HL-60 (cell line): ENCODE results near the gene C14orf132.

Experiments
- GABPA ChIP-seq: IDR thresholded peaks from 2 replicates; pipeline ENCODE4 v1.6.1; 2012; ENCODE audit warnings: low read depth
- POLR2AphosphoS5 ChIP-seq: IDR thresholded peaks from 2 replicates; pipeline ENCODE4 v1.6.1; 2012; ENCODE audit warnings: low read depth
- SPI1 ChIP-seq: IDR thresholded peaks from 2 replicates; pipeline ENCODE4 v1.6.1; 2012; ENCODE audit warnings: low read depth, mild to moderate bottlenecking, borderline replicate concordance
- TF ChIP-seq, protein P1 (sequence below): IDR thresholded peaks from one replicate; pipeline ENCODE4 v1.5.1; 2011; ENCODE audit warnings: low read length, control low read depth, inconsistent platforms; ENCODE audit not compliant: insufficient read depth
- TF ChIP-seq, protein P2 (sequence below): IDR thresholded peaks from 2 replicates; pipeline ENCODE4 v1.6.1; 2012; ENCODE audit warnings: low read depth; ENCODE audit not compliant: insufficient replicate concordance

DNA sequence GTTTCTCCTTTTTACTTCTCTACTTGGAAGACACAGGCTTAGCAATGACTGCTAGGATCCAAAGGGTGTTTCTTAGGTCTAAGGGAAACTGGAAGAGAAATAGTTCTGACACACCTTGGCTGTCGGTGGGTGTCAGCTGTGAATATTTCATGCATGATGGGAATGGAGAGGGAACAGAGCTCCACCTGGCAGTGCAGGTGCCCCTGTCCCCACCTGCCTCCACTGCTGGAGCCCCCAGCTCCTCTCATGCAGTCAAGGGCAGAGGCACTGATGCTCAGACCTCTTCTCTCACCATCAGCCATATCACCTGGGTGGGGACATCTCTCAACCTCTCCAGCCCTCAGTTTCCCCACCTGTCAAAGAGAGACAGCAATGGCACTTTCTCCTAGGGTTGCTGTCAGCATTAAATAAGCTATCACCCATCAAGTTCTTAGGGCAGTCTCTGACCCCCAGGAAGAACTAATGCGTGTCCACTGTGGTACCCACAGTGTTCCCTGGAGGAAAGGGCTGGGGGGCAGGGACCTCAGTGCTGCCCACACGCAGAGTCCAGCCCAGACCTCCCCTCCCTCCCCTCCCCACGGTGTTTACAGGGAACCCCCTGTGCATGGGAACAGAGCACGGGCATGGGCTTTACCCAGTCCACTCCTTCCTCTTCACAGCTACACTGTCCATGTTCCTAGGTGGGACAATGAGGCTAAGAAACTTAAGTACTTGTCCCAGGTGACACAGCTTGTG, 69.1 kb downstream of the C14orf132 start:
- TF ChIP-seq, protein P1, sequence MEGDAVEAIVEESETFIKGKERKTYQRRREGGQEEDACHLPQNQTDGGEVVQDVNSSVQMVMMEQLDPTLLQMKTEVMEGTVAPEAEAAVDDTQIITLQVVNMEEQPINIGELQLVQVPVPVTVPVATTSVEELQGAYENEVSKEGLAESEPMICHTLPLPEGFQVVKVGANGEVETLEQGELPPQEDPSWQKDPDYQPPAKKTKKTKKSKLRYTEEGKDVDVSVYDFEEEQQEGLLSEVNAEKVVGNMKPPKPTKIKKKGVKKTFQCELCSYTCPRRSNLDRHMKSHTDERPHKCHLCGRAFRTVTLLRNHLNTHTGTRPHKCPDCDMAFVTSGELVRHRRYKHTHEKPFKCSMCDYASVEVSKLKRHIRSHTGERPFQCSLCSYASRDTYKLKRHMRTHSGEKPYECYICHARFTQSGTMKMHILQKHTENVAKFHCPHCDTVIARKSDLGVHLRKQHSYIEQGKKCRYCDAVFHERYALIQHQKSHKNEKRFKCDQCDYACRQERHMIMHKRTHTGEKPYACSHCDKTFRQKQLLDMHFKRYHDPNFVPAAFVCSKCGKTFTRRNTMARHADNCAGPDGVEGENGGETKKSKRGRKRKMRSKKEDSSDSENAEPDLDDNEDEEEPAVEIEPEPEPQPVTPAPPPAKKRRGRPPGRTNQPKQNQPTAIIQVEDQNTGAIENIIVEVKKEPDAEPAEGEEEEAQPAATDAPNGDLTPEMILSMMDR = no peak
- TF ChIP-seq, protein P2, sequence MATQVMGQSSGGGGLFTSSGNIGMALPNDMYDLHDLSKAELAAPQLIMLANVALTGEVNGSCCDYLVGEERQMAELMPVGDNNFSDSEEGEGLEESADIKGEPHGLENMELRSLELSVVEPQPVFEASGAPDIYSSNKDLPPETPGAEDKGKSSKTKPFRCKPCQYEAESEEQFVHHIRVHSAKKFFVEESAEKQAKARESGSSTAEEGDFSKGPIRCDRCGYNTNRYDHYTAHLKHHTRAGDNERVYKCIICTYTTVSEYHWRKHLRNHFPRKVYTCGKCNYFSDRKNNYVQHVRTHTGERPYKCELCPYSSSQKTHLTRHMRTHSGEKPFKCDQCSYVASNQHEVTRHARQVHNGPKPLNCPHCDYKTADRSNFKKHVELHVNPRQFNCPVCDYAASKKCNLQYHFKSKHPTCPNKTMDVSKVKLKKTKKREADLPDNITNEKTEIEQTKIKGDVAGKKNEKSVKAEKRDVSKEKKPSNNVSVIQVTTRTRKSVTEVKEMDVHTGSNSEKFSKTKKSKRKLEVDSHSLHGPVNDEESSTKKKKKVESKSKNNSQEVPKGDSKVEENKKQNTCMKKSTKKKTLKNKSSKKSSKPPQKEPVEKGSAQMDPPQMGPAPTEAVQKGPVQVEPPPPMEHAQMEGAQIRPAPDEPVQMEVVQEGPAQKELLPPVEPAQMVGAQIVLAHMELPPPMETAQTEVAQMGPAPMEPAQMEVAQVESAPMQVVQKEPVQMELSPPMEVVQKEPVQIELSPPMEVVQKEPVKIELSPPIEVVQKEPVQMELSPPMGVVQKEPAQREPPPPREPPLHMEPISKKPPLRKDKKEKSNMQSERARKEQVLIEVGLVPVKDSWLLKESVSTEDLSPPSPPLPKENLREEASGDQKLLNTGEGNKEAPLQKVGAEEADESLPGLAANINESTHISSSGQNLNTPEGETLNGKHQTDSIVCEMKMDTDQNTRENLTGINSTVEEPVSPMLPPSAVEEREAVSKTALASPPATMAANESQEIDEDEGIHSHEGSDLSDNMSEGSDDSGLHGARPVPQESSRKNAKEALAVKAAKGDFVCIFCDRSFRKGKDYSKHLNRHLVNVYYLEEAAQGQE = no peak
- TF ChIP-seq POLR2AphosphoS5 = no peak
- TF ChIP-seq GABPA = no peak
- TF ChIP-seq SPI1 = no peak
